Measurements from ENCODE around the gene KIAA1958. TPM values are rescaled to one million over a fixed set of nuclear protein-coding genes. Genes with fewer than 3 reads are reported as not detected.

Gene KIAA1958
- total RNA-seq, 1 donor from 2014 or later, result 3.9 TPM

- intact Hi-C loops (cut with micrococcal nuclease), result loop anchor here (10.0 kb wide), 1 partner anchor 62 kb away; no protein-coding TSS in a partner anchor
Measured at GRCh38 chr9:112552229-112553056, 65.8 kb downstream of the KIAA1958 start.

- intact Hi-C loops (cut with micrococcal nuclease), result loop anchor here (10.0 kb wide), 1 partner anchor 61 kb away; no protein-coding TSS in a partner anchor
Measured at GRCh38 chr9:112553256-112553826, 66.7 kb downstream of the KIAA1958 start.

GRCh38 chr9:112554516-112554915, 67.9 kb downstream of the KIAA1958 start:
- intact Hi-C loops (cut with micrococcal nuclease), result loop anchor here (10.0 kb wide), 1 partner anchor 60 kb away; no protein-coding TSS in a partner anchor

DNA sequence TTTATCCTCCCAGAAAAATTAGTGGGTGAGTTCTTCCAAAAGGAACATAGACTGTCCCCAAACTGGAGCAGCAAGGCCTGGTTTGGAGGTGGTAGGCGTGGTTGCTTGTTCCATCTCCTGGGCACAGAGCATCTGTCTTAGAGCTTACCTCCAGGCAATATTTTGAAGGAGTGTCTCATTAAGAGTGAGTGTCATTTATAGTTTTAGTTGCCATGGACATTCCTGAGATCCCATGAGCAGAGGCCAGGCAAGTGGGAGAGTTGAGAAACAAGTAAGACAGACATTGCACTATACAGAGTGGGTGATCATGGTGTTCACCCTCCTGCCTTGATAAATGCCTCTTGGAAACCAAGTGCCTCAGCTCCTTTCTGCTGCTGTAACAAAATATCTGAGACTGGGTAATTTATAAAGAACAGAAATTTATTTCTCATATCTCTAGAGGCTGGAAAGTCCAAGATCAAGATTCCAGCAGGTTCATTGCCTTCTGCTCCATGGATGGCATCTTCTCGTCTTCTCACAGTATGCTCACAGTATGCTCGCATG, 68.5 kb downstream of the KIAA1958 start:
- intact Hi-C loops (cut with micrococcal nuclease), result loop anchor here (10.0 kb wide), 1 partner anchor 60 kb away; no protein-coding TSS in a partner anchor

DNA sequence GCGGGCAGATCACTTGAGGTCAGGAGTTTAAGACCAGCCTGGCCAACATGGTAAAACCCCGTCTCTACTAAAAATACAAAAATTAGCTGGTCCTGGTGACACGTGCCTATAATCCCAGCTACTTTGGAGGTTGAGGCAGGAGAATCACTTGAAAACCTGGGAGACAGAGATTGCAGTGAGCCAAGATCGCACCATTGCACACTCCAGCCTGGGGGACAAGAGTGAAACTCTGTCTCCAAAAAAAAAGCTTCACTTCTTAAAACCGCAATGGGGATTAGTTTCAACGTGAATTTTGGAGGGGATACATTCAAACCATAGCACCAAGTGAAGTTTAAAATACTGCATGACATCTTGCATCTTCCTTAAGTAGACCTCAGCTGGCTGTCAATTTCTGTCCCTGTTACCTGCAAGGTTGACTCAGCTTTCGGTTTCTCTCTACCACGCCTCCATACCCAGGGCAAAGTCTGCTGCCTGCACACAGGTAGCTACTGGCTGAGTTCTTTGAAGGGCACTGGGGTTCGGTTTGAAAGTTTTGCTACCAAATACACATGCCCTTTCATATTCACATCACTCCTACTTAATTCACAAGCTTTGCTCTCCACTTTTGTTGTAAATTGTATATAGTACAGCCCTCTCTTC, 69.3 kb downstream of the KIAA1958 start:
- intact Hi-C loops (cut with micrococcal nuclease), result loop anchor here (10.0 kb wide), 1 partner anchor 59 kb away; no protein-coding TSS in a partner anchor

- intact Hi-C loops (cut with micrococcal nuclease), result loop anchor here (10.0 kb wide), 1 partner anchor 58 kb away; no protein-coding TSS in a partner anchor
Measured at GRCh38 chr9:112556497-112557442, 70.1 kb downstream of the KIAA1958 start.

DNA sequence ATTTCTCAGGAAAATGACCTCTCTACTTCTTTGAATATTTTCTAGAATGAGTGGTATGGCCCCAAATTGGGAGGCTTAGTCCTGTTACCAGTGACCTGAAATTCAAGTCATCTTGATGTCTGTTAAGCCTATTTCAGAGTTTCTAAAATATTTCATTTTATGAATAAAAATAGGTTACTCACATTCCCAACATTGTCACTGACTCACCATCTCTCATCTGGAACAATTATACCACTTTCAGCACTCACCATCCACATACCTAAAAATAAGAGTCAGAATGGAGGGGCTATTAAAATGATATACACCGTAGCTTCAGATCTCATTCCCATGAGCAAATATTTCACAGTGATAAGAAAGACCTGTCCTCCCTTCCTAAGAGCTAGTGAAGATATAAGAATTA, 71.8 kb downstream of the KIAA1958 start:
- intact Hi-C loops (cut with micrococcal nuclease), result loop anchor here (10.0 kb wide), 1 partner anchor 56 kb away; no protein-coding TSS in a partner anchor

- intact Hi-C loops (cut with micrococcal nuclease), result loop anchor here (10.0 kb wide), 1 partner anchor 56 kb away; no protein-coding TSS in a partner anchor
Measured at GRCh38 chr9:112558978-112559377, 72.4 kb downstream of the KIAA1958 start.

- intact Hi-C loops (cut with micrococcal nuclease), result loop anchor here (10.0 kb wide), 1 partner anchor 55 kb away; no protein-coding TSS in a partner anchor
Measured at GRCh38 chr9:112559629-112560413, 73.2 kb downstream of the KIAA1958 start.

DNA sequence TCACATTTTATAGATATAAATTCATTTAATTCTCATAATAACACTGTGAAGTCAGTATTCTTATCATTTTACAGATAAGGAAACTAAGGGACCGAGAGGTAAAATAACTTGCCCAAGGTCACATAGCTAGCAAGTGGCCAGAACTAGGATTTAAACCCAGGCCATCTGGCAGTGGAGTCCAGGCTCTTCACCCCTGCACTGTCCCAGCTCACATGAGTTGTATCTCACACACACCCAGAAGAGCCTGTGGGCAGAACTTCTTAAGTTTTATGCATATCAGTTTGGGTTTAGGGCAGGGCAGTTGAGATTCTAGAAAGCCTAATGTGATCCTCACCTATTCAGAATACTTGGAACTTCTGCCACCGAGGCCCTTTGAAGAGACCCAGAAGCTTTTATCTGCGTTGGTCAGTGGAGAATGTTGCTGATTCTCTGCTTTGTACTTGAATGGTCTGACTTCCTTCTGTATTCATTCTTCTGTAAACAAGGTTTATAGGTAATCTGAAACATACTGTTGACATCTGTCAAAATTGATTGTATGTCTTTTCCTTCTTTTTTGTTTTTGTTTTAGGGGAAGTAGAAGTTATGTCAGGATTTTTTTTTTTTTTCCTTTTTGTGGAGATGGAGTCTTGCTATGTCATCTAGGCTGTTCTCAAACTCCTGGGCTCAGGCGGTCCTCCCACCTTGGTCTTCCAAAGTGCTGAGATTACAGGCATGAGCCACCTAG, 75.8 kb downstream of the KIAA1958 start:
- intact Hi-C loops (cut with micrococcal nuclease), result no loop called here

GRCh38 chr9:112569186-112569585, 82.6 kb downstream of the KIAA1958 start:
- intact Hi-C loops (cut with micrococcal nuclease), result no loop called here

DNA sequence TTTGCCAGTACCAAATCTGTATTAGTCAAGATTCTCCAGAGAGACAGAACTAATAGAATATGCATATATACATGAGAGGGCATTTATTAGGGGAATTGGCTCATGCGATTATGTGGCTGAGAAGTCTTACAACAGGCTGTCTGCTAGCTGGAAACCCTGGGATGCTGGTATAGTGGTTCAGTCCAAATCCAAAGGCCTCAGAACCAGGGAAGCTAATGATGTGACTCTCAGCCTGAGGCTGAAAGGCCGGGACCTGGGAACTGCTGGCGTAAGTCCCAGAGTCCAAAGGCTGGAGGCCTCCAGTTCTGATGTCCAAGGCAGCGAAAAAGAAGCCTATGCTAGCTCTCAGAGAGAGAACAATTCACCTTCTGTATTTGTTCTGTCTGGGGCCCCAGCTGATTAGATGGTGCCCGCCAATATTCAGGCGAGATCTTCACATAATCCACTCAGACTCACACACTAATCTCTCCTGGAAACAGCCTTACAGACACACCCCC, 84.1 kb downstream of the KIAA1958 start:
- intact Hi-C loops (cut with micrococcal nuclease), result no loop called here

DNA sequence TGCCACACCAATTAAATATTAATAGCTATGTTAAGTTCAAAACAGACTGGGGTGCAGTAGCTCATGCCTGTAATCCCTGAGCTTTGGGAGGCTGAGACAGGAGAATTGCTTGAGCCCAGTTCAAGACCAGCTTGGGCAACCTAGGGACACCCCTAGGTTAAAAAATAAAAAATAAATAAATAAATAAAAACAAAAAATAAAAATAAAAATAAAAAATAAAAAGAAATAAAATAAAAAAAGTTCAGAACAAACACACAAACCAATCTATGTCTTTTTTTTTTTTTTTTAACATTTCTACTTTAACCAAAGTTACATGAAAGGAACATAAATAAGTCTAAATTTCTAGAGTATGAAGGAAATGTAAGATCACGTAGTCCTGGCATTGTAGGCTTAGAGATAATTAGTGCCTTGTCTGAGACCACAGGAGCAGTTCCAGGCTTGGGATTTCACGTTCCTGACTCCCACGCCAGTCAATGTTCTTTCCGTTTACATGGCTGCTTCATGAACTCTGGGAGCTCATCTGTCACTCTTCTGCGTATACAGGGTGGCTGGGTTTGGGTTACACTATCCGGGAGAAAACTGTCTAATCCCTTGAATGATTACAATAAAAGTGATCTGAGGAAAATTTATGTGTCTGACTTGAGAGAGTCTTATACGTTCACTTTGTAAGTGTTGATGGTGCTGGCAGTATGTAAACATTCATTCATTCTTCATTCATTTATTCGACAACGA, 85.2 kb downstream of the KIAA1958 start:
- intact Hi-C loops (cut with micrococcal nuclease), result no loop called here

- intact Hi-C loops (cut with micrococcal nuclease), result no loop called here
Measured at GRCh38 chr9:112572416-112572815, 85.8 kb downstream of the KIAA1958 start.

- intact Hi-C loops (cut with micrococcal nuclease), result no loop called here
Measured at GRCh38 chr9:112574008-112574407, 87.4 kb downstream of the KIAA1958 start.

DNA sequence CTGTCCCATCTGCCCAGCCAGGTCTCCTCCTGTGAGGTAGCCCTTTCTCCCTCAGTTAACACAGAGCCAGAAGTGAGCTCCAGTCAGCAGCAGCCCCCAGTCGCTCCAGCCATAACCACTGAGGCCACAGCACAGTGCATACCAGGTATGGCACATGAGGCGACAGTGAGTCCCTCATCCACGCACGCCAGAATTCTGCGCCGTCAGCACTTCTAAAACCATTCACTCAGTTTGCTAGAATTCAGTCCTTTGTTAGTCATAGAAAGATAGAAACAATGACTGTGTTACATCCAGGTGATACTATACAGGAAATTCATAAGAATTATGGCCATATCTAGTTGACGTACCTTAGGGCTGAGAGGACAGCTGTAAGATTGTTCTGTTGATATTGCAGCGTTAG, 88.5 kb downstream of the KIAA1958 start:
- intact Hi-C loops (cut with micrococcal nuclease), result no loop called here

DNA sequence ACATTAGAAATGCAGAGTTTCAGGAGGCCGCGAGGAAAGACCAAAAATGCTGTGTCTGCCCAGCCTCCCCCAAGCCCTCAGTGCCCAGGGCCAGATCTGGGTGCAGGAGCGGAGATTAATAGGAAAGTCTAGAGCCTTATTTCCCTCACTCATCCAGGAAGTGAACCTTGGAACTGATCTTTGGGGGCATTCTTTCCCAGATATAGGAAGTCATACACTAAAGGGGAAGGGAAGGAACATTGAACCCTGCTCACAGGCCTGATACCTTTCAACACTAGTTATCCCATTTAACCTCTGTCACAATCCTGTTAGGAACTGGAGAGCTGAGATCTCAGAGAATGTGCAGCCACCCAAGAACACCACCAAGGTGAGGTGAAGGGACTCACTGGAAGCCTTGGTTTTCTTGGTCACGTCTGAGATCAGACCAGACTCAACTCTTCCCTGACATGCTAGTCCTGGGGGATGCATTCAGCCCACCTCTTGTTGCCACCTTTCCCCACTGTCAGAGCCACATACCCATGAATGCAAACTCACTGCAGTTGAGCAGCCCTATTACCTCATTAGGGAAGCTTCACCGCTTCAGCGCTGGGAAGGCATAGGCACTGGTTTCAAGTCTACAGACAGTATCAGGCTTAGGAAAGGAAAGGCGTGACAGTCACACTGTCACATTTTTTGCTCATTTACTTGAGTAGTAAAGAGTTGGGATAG, 95.0 kb downstream of the KIAA1958 start:
- intact Hi-C loops (cut with micrococcal nuclease), result no loop called here

All from T-helper 1 cell treated with Interleukin-12 subunit alpha and Interleukin-12 subunit beta and Interleukin-4 antibody, amounts not matched to agents 30 ng/mL and 1 ng/mL, for 36 hours (primary cell).